Measurements from ENCODE around the gene ZNF681.

- TF ChIP-seq CTCF (conservative IDR thresholded peaks at IDR 0.05 in 1 of 2, IDR thresholded peaks at IDR 0.05 in 1 of 2; ENCODE audit: extremely low read depth in 1 of 2, insufficient read depth in 1 of 2, low read depth in 1 of 2, low read length in 2 of 2) (no peak), EZH2 (IDR thresholded peaks at IDR 0.05; ENCODE audit: borderline replicate concordance, low read length) (no peak)
Observed at GRCh38 chr19:23772675-23773063, 14.0 kb upstream of the ZNF681 start.
